Measurements from ENCODE around the gene MAP3K10.
"Not testable (repeated sequence)": the region's sequence is repeated elsewhere in the genome, so short reads cannot be mapped to it uniquely, and the experiment has no call there.

Gene MAP3K10

DNA sequence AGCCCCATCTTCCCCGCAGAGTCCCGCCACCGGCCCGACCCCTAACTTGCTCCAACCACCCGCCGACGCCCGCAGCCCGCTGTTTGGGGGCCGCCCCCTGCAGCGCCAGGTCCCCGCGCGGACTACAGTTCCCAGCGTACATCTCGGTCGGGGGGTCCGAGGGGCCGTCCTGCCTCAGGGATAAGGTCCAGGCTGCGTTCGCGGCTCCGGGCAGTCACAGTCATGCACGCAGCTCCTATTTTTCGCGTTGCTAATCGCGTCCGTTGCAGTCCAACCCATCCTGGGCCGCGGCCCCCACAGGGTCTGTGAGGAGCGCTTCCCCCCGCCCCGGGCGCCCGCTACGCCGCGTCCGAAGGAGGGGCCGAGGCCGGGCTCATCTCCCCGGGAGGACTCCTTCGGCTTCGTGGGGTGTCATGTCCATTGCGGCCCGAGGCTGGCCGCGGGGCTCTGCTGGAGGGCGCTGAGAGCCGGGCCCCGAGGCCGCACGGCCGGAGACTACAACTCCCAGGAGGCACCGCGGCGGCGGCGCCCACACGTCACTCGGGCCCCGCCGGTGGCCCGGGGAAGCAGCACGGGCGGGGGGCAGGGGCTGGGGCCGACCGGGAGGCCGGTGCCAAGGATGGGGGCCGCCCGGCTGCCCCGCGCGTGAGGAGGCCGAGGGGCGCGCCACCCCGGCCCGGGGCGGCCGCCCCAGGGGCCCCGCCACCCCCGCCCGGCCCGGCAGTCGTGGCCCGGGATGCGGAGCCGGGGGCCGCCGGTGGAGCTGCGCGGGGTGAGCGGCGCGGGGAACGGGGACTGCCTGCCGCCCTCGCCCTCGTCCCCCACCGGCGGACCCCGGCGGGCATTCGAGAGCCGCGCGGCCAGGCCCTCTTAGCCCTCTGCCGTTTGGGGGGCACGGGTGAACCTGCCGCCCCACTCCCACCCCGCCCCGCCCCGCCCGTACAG lies at the start of gene MAP3K10:
Gene MAP3K10 (plus strand): TSS at position 536 of the 945 bp plus-strand sequence. CDS start 606 bp downstream, outside the sequence.
- peak; percentile 78 for DNase-seq

DNA sequence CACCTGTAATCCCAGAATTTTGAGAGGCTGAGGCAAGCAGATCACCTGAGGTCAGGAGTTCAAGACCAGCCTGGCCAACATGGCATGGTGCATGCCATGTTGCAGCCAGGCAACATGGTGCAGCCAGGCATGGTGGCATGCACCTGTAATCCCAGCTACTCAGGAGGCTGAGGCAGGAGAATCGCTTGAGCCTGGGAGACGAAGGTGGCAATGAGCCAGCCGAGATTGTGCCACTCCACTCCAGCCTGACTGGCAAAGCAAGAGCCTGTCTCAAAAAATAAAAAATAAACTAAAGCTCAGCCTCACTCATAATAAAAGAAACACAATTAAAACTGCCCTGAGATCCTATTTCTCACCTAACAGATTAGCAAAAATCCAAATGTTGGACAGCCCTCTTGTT lies 49.7 kb upstream of the MAP3K10 start:
- DNase-seq: no peak

GRCh38 chr19:40143612-40144011 lies 47.6 kb upstream of the MAP3K10 start:
- peak; percentile 29 for DNase-seq

DNA sequence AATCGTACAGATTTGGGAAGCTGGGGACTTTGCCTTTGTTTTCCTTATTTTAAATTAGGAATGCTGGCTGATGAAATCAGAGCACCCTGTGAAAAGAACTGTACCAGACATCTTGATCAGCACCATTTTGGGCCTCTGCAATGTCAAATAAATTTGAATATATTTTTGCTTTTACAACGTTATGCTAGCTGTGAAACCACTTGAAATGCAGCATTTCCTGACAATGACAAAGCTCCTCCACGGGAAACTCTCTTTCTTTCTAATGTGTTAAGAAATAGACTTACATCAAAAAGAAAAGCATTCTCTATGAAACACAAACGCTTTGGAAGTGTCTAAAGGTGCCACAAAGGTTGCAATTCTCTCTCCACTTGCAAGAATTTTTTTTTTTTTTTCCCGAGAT lies 47.1 kb upstream of the MAP3K10 start:
- no peak for DNase-seq

DNA sequence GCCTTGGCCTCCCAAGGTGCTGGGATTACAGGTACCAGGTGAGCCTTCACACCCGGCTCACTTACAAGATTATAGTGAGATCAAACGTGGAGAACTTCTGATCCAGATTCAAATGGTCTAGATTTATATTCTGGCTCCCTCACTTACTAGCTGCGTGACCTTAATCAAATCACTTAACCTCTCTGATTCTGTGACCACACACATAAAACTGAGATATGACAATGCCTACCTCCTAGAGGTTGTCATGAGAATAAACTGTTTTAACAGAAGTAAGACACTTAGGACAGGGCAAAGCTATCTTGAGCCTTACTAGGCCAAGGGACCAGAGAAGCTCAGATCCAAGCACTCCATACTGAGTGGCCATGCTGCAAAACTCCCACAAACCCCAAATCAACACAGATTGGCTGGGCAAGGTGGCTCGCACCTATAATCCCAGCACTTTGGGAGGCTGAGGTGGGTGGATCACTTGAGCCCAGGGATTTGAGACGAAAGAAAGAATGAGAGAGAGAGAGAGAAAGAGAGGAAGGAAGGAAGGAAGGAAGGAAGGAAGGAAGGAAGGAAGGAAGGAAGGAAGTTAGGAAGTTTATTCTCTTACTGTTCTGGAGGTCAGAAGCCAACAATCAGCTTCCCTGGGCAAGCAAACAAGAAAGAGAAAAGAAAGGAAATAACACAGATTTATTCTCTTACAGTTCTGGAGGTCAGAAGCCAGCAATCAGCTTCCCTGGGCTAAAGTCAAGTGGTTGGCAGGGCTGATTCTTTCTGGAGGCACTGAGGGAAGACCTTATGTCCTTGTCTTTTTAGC lies 46.1 kb upstream of the MAP3K10 start:
- no peak for DNase-seq

GRCh38 chr19:40145749-40146029 lies 45.5 kb upstream of the MAP3K10 start:
- DNase-seq: not testable (repeated sequence)

- DNase-seq: no peak
Observed at GRCh38 chr19:40147338-40147692, 43.9 kb upstream of the MAP3K10 start.

- no peak for DNase-seq
Observed at GRCh38 chr19:40147693-40148347, 43.4 kb upstream of the MAP3K10 start.

DNA sequence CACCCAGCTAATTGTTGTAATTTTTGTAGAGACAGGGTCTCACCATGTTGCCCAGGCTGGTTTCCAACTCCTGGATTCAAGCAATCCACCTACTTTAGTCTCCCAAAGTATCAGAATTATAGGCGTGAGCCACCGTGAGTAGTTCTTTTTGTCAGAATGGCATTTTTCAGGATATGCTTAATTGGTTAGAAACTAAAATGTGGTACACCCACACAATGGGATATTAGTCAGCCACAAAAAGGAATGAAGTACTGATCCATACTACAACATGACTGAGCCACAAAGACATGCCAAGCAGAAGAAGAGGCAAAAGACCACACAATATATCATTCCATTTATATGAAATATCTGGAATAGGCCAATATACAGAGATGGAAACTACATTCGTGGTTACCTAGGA lies 41.7 kb upstream of the MAP3K10 start:
- no peak for DNase-seq

DNA sequence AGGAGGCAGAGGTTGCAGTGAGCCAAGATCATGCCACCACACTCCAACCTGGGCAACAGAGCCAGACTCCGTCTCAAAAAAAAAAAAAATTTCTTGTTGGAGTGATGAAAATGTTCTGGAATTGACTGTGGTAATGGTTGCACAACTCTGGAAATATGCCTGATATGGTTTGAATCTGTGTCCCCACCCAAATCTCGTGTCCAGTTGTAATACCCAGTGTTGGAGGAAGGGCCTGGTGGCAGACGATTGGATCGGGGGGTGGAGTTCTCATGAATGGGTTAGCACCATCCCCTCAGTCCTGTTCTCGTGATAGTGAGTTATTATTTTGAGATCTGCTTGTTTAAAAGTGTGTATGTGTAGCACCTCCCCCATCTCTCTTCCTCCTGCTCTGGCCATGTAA lies 41.1 kb upstream of the MAP3K10 start:
- DNase-seq: no peak

- DNase-seq: no peak
Observed at GRCh38 chr19:40154121-40154680, 37.0 kb upstream of the MAP3K10 start.

DNA sequence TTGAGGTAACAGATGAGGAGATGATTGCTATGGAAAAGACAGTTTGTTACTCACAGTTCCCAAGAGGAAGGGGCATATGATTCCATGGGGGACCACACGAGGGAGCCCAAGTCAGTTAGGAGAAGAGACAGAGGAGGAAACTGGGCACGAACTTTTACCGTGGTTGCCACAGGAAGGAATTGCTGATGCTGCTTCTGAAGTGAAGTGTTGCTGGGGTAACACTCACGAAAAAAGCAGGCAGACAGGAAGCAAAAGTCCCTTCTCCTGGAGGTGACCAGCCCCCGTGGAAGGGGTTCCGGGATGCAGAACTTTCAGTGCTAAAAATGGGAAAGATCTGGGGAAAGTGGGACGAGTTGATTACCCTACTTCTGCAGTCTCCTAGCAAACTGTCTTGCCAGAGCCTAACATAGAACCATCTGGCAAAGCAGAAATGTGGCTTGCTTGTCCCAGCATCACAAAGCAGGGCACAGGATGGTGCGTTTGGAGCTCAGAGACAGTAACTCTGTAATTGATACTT lies 35.4 kb upstream of the MAP3K10 start:
- DNase-seq: no peak

DNA sequence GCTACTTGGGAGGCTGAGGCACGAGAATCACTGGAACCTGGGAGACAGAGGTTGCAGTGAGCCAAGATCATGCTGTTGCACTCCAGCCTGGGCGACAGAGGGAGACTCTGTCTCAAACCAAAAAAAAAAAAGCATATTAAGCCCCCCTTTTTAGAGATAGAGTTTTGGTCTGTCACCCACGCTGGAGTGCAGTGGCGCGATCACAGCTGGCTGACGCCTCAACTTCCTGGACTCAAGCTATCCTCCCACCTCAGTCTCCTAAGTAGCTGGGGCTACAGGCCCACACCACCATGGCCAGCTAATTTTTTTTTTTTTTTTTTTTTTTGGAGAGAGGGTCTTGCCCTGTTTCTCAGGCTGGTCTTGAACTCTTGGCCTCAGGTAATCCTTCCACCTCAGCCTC lies 34.2 kb upstream of the MAP3K10 start:
- DNase-seq: no peak

GRCh38 chr19:40159744-40160143 lies 31.5 kb upstream of the MAP3K10 start:
- DNase-seq: no peak

GRCh38 chr19:40162104-40162503 lies 29.1 kb upstream of the MAP3K10 start:
- DNase-seq: no peak

DNA sequence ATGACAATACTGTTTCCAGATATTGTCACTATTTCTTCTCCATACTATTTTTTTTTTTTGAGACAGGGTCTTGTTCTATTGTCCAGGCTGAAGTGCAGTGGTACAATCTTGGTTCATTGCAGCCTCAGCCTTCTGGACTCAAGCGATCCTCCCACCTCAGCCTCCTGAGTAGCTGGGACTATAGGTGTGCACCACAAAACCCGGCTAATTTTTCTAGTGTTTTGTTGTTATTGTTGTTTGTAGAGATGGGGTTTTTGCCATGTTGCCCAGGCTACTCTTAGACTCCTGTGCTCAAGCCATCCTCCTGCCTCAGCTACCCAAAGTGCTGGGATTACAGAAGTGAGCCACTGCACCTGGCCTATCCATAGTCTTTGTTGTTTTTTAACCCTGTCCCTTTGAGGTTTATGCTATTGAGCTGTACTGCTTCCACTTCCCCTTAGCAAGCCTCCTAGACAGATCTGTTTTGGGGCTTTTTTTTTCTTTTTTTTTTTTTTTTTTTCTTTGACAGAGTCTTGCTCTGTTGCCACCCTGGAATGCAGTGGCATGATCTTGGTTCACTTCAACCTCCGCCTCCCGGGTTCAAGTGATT lies 27.6 kb upstream of the MAP3K10 start:
- DNase-seq: no peak

DNA sequence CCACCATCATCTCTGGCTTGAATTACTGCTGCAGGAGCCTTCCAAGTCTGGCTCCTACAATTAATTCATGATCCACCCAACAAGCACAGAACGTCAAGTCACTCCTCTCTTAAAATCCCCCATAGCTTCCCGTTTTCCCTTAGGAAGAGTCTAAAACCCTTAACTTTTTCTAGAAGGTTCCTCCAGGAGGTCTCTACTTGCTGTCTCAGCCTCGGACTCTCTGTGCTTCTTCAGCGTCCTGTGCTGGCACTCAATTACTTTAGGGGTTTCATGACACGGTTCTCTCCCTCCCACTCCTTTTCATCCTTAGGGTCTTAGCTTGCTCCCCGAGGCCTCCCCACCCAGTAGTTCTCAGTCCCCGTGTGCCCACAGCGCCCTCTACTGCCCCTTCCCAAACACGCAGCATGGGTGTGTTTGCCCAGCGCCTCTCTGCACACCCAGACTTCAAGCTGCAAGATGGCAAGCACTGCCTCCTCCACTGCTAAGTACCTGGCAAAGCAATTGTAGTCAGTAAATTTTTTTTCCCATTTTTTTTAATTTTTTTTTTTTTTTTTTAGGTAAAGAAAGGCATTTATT lies 25.8 kb upstream of the MAP3K10 start:
- peak; percentile 64 for DNase-seq

- DNase-seq: not testable (repeated sequence)
Observed at GRCh38 chr19:40169482-40170302, 21.5 kb upstream of the MAP3K10 start.

- not testable (repeated sequence) for DNase-seq
Observed at GRCh38 chr19:40170303-40170989, 20.8 kb upstream of the MAP3K10 start.

GRCh38 chr19:40171293-40171692 lies 19.9 kb upstream of the MAP3K10 start:
- not testable (repeated sequence) for DNase-seq

- no peak for DNase-seq
Observed at GRCh38 chr19:40174092-40174491, 17.1 kb upstream of the MAP3K10 start.
